Measurements from ENCODE around the gene IL23R. TPM values are rescaled to one million over a fixed set of nuclear protein-coding genes. Genes with fewer than 3 reads are reported as not detected.

IL23R gene
- polyA plus RNA-seq, 1 donor = 1.1 TPM

GRCh38 chr1:67148516-67149178 is 17.6 kb upstream of the IL23R start:
- Histone ChIP-seq H3K36me3 (ENCODE audit: control insufficient read depth, insufficient read depth, low read length) (no peaks in the 10 kb centered on the region), H3K27me3 (ENCODE audit: control insufficient read depth, insufficient read depth, low read length) (no peaks in the 10 kb centered on the region), H3K9me3 (ENCODE audit: control insufficient read depth, low read depth, low read length) (no peaks in the 10 kb centered on the region), H3K27ac (ENCODE audit: low read length) (no peak overlapping the region), H3K4me1 (ENCODE audit: control insufficient read depth, insufficient read depth, low read length) (peaks cover 7% of the 10 kb centered on the region), H3K4me3 (ENCODE audit: low read length) (no peak overlapping the region)
- no peak for DNase-seq
- WGBS (ENCODE audit: insufficient coverage, low lambda C conversion rate) = no CpG with 5 or more reads among the region's 6 CpGs

DNA sequence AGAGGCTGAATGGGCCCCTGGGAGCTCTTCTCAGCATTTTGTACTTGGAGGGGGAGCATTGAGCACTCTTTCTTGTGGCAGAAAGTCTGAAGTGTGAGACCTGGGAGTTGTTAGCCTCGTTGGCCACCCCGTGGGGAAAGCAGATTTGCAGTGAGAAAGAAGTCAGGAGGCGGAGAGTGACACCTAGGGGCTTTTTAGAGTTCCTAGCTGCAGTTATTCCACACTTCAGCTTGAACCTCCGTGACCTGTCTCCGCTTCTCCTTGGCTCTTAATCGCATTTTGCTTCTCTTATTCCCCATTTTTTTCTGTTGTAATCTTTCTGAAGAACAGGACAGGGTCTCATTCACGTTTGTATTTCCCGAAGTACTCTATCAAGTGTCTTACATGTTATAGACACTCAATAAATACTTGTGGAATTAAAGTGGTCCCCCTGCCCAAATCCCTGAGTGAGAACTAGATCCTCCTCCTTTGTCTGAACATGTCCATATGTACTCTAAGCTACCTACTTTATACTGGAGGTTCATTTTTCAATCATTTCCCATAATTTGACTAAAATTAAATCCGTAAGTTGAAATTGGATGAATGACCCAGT is 17.0 kb upstream of the IL23R start:
- H3K36me3 ChIP-seq (ENCODE audit: control insufficient read depth, insufficient read depth, low read length) = no peaks in the 10 kb centered on the region
- no peaks in the 10 kb centered on the region for H3K27me3 ChIP-seq (ENCODE audit: control insufficient read depth, insufficient read depth, low read length)
- H3K27ac ChIP-seq (ENCODE audit: low read length) = no peak overlapping the region
- H3K4me3 ChIP-seq (ENCODE audit: low read length) = no peak overlapping the region
- H3K4me1 ChIP-seq (ENCODE audit: control insufficient read depth, insufficient read depth, low read length) = peaks cover 7% of the 10 kb centered on the region
- WGBS (ENCODE audit: insufficient coverage, low lambda C conversion rate) = 12% methylated on average over 4 of the region's 9 CpGs
- H3K9me3 ChIP-seq (ENCODE audit: control insufficient read depth, low read depth, low read length) = no peaks in the 10 kb centered on the region
- peak; percentile 68 to 73 for DNase-seq

DNA sequence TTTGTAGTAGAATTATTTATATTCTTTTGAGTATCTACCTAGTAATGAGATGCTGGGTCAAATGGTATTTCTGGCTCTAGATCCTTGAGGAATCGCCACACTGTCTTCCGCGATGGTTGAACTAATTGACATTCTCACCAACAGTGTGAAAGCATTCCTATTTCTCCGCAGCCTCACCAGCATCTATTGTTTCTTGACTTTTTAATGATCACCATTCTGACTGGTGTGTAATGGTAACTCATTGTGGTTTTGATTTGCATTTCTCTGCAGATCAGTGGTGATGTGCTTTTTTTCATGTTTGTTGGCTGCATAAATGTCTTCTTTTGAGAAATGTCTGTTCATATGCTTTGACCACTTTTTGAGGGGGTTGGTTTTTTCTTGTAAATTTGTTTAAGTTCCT is 15.3 kb upstream of the IL23R start:
- no peaks in the 10 kb centered on the region for H3K27me3 ChIP-seq (ENCODE audit: control insufficient read depth, insufficient read depth, low read length)
- H3K4me1 ChIP-seq (ENCODE audit: control insufficient read depth, insufficient read depth, low read length) = peaks cover 7% of the 10 kb centered on the region
- no peak for DNase-seq
- no peak overlapping the region for H3K27ac ChIP-seq (ENCODE audit: low read length)
- H3K36me3 ChIP-seq (ENCODE audit: control insufficient read depth, insufficient read depth, low read length) = no peaks in the 10 kb centered on the region
- H3K9me3 ChIP-seq (ENCODE audit: control insufficient read depth, low read depth, low read length) = no peaks in the 10 kb centered on the region
- H3K4me3 ChIP-seq (ENCODE audit: low read length) = no peak overlapping the region
- 94% methylated on average over 3 of the region's 4 CpGs for WGBS (ENCODE audit: insufficient coverage, low lambda C conversion rate)

- Histone ChIP-seq H3K27me3 (ENCODE audit: control insufficient read depth, insufficient read depth, low read length) (no peaks in the 10 kb centered on the region), H3K4me1 (ENCODE audit: control insufficient read depth, insufficient read depth, low read length) (no peaks in the 10 kb centered on the region), H3K27ac (ENCODE audit: low read length) (no peak overlapping the region), H3K4me3 (ENCODE audit: low read length) (no peak overlapping the region), H3K9me3 (ENCODE audit: control insufficient read depth, low read depth, low read length) (no peaks in the 10 kb centered on the region), H3K36me3 (ENCODE audit: control insufficient read depth, insufficient read depth, low read length) (no peaks in the 10 kb centered on the region)
- DNase-seq = no peak
- no CpG with 5 or more reads among the region's 2 CpGs for WGBS (ENCODE audit: insufficient coverage, low lambda C conversion rate)
These were observed 7.9 kb upstream of the IL23R start for GRCh38 chr1:67158401-67158800.

DNA sequence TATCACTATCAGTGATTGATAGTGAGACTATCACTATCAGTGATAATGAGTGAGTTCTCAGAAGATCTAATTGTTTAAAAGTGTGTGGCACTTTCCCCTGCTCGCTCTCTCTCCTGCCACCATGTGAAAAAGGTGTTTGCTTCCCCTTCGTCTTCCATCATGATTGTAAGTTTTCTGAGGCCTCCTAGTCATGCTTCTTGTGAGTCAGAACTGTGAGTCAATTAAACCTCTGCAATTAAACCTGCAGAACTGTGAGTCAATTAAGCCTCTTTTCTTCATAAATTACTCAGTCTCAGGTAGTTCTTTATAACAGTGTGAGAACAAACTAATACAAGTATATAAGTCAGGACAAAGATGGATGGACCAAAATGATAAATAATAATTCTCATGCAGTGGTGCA is 7.0 kb upstream of the IL23R start:
- H3K36me3 ChIP-seq (ENCODE audit: control insufficient read depth, insufficient read depth, low read length) = no peaks in the 10 kb centered on the region
- WGBS (ENCODE audit: insufficient coverage, low lambda C conversion rate) = no CpG with 5 or more reads among the region's 2 CpGs
- H3K4me1 ChIP-seq (ENCODE audit: control insufficient read depth, insufficient read depth, low read length) = no peaks in the 10 kb centered on the region
- no peak overlapping the region for H3K4me3 ChIP-seq (ENCODE audit: low read length)
- H3K9me3 ChIP-seq (ENCODE audit: control insufficient read depth, low read depth, low read length) = no peaks in the 10 kb centered on the region
- no peak for DNase-seq
- H3K27ac ChIP-seq (ENCODE audit: low read length) = no peak overlapping the region
- H3K27me3 ChIP-seq (ENCODE audit: control insufficient read depth, insufficient read depth, low read length) = no peaks in the 10 kb centered on the region

DNA sequence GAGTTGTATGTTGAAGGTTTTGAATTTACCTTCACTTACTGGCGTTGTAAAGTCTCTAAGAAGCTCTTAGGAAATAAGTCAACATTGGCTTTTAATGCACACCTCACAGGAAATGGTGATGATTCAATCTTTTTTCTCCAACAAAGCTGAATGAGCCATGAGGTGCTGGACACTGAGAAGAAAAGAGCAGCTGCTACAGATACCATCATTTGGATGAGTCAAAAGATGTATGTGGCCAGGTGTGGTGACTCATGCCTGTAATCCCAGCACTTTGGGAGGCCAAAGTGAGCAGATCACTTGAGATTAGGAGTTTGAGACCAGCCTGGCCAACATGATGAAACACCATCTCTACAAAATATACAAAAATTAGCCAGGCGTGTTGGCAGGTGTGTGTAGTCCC is 3.3 kb upstream of the IL23R start:
- H3K36me3 ChIP-seq (ENCODE audit: control insufficient read depth, insufficient read depth, low read length) = no peaks in the 10 kb centered on the region
- no peaks in the 10 kb centered on the region for H3K4me1 ChIP-seq (ENCODE audit: control insufficient read depth, insufficient read depth, low read length)
- H3K27me3 ChIP-seq (ENCODE audit: control insufficient read depth, insufficient read depth, low read length) = no peaks in the 10 kb centered on the region
- H3K9me3 ChIP-seq (ENCODE audit: control insufficient read depth, low read depth, low read length) = no peaks in the 10 kb centered on the region
- H3K27ac ChIP-seq (ENCODE audit: low read length) = no peak overlapping the region
- DNase-seq = no peak
- WGBS (ENCODE audit: insufficient coverage, low lambda C conversion rate) = 100% methylated on average over 2 of the region's 2 CpGs
- H3K4me3 ChIP-seq (ENCODE audit: low read length) = no peak overlapping the region

DNA sequence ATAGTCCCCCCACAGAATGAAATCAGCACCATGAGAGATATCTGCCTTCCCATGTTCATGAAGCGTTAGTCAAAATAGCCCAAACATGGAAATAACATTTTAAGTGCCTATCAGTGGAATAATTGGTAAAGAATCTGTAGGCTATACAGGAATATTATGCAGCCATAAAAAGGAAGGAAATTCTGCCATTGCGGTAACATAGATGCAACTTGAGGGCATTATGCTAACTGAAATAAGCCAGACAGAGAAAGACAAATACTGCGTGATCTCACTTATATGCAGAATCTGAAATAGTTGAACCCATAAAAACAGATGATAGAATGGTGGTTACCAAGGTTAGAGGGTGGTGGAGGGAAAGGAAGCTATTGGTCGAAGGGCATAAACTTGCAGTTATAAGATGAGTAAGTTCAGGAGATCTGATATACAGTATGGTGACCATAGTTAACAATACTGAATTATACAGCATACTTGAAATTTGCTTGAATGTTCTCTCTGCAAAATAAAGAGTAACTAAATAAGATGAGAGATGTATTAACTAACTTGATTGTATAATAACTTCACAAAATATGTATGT is 699 bp upstream of the IL23R start:
- 90% methylated on average over 2 of the region's 4 CpGs for WGBS (ENCODE audit: insufficient coverage, low lambda C conversion rate)
- no peaks in the 10 kb centered on the region for H3K4me1 ChIP-seq (ENCODE audit: control insufficient read depth, insufficient read depth, low read length)
- H3K27me3 ChIP-seq (ENCODE audit: control insufficient read depth, insufficient read depth, low read length) = no peaks in the 10 kb centered on the region
- H3K9me3 ChIP-seq (ENCODE audit: control insufficient read depth, low read depth, low read length) = no peaks in the 10 kb centered on the region
- no peaks in the 10 kb centered on the region for H3K36me3 ChIP-seq (ENCODE audit: control insufficient read depth, insufficient read depth, low read length)
- H3K27ac ChIP-seq (ENCODE audit: low read length) = no peak overlapping the region
- no peak for DNase-seq
- H3K4me3 ChIP-seq (ENCODE audit: low read length) = no peak overlapping the region

DNA sequence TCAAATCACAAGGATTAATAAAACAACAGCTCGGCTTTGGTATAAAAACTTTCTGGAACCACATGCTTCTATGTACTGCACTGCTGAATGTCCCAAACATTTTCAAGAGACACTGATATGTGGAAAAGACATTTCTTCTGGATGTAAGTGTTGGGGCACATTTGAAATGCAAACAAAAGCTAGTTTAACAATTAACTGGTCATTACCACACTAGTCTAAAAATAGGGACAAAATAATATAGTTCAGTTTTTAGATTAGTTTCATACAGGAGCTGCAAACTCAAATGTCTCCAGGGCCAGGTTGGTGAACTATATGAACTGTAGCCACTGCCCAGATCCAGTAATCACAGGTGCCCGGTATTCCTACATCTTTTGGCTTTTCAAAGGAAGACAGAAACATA is 3.2 kb downstream of the IL23R start:
- Histone ChIP-seq H3K27me3 (ENCODE audit: control insufficient read depth, insufficient read depth, low read length) (no peaks in the 10 kb centered on the region), H3K4me3 (ENCODE audit: low read length) (no peak overlapping the region), H3K9me3 (ENCODE audit: control insufficient read depth, low read depth, low read length) (no peaks in the 10 kb centered on the region), H3K4me1 (ENCODE audit: control insufficient read depth, insufficient read depth, low read length) (no peaks in the 10 kb centered on the region), H3K27ac (ENCODE audit: low read length) (no peak overlapping the region), H3K36me3 (ENCODE audit: control insufficient read depth, insufficient read depth, low read length) (no peaks in the 10 kb centered on the region)
- 60% methylated on average over 1 of the region's 2 CpGs for WGBS (ENCODE audit: insufficient coverage, low lambda C conversion rate)
- no peak for DNase-seq

GRCh38 chr1:67169932-67170331 is 3.7 kb downstream of the IL23R start:
- Histone ChIP-seq H3K27ac (ENCODE audit: low read length) (no peak overlapping the region), H3K36me3 (ENCODE audit: control insufficient read depth, insufficient read depth, low read length) (no peaks in the 10 kb centered on the region), H3K4me3 (ENCODE audit: low read length) (no peak overlapping the region), H3K9me3 (ENCODE audit: control insufficient read depth, low read depth, low read length) (no peaks in the 10 kb centered on the region), H3K27me3 (ENCODE audit: control insufficient read depth, insufficient read depth, low read length) (no peaks in the 10 kb centered on the region), H3K4me1 (ENCODE audit: control insufficient read depth, insufficient read depth, low read length) (no peaks in the 10 kb centered on the region)
- peak in 1 of 2 donors; percentile 43 for DNase-seq
- WGBS (ENCODE audit: insufficient coverage, low lambda C conversion rate) = 34% methylated on average over 2 of the region's 3 CpGs

GRCh38 chr1:67170751-67171573 is 4.7 kb downstream of the IL23R start:
- Histone ChIP-seq H3K9me3 (ENCODE audit: control insufficient read depth, low read depth, low read length) (no peaks in the 10 kb centered on the region), H3K36me3 (ENCODE audit: control insufficient read depth, insufficient read depth, low read length) (no peaks in the 10 kb centered on the region), H3K27me3 (ENCODE audit: control insufficient read depth, insufficient read depth, low read length) (no peaks in the 10 kb centered on the region), H3K4me1 (ENCODE audit: control insufficient read depth, insufficient read depth, low read length) (no peaks in the 10 kb centered on the region), H3K27ac (ENCODE audit: low read length) (no peak overlapping the region), H3K4me3 (ENCODE audit: low read length) (no peak overlapping the region)
- no CpG with 5 or more reads among the region's 2 CpGs for WGBS (ENCODE audit: insufficient coverage, low lambda C conversion rate)
- DNase-seq = no peak

Data from large intestine (tissue), 3 donors.